HG03558 (cell line): ENCODE results near the gene SLC44A3.

Source experiments
- ATAC-seq: cut with Tn5 transposase; IDR thresholded peaks from one replicate; pipeline ENCODE4 v1.9.1; 2021; ENCODE audit warnings: moderate number of reproducible peaks; ENCODE audit not compliant: unreplicated experiment; ENCODE audit errors: extremely low read depth

Gene SLC44A3

GRCh38 chr1:94899756-94900155, 79.6 kb downstream of the SLC44A3 start:
- no peak for ATAC-seq

- ATAC-seq, result no peak
These were observed 81.7 kb downstream of the SLC44A3 start for GRCh38 chr1:94901841-94902240.

- no peak for ATAC-seq
These were observed 83.3 kb downstream of the SLC44A3 start for GRCh38 chr1:94903280-94904009.

GRCh38 chr1:94905207-94905606, 85.0 kb downstream of the SLC44A3 start:
- ATAC-seq, result no peak

- no peak for ATAC-seq
These were observed 86.2 kb downstream of the SLC44A3 start for GRCh38 chr1:94906382-94906781.

- ATAC-seq, result no peak
These were observed 87.0 kb downstream of the SLC44A3 start for GRCh38 chr1:94907136-94907535.

- no peak for ATAC-seq
These were observed 88.0 kb downstream of the SLC44A3 start for GRCh38 chr1:94908190-94908589.

- no peak for ATAC-seq
These were observed 88.8 kb downstream of the SLC44A3 start for GRCh38 chr1:94908965-94909364.

GRCh38 chr1:94909486-94909885, 89.3 kb downstream of the SLC44A3 start:
- ATAC-seq, result no peak

- no peak for ATAC-seq
These were observed 92.4 kb downstream of the SLC44A3 start for GRCh38 chr1:94912263-94913184.

GRCh38 chr1:94917251-94917650, 97.1 kb downstream of the SLC44A3 start:
- no peak for ATAC-seq

GRCh38 chr1:94919241-94920030, 99.3 kb downstream of the SLC44A3 start:
- no peak for ATAC-seq

- ATAC-seq, result no peak
These were observed 99.9 kb downstream of the SLC44A3 start for GRCh38 chr1:94920061-94920460.

GRCh38 chr1:94921977-94922376, 101.8 kb downstream of the SLC44A3 start:
- ATAC-seq, result no peak

GRCh38 chr1:94922761-94923331, 102.7 kb downstream of the SLC44A3 start:
- no peak for ATAC-seq

- ATAC-seq, result no peak
These were observed 104.8 kb downstream of the SLC44A3 start for GRCh38 chr1:94925004-94925403.

- ATAC-seq, result no peak
These were observed 105.5 kb downstream of the SLC44A3 start for GRCh38 chr1:94925561-94926125.

- ATAC-seq, result no peak
These were observed 106.2 kb downstream of the SLC44A3 start for GRCh38 chr1:94926126-94926914.

GRCh38 chr1:94926915-94927404, 106.8 kb downstream of the SLC44A3 start, which contains the start of gene CNN3:
Gene CNN3, minus strand, starts transcription at chr1:94927110. Its CDS starts 216 bp downstream, at chr1:94926894.
- peak; percentile 71 for ATAC-seq
